Ishikawa (cell line): ENCODE data around the gene PLD1.

ENCODE experiments used
- CEBPB ChIP-seq: IDR thresholded peaks from 2 replicates; pipeline ENCODE4 v1.6.1; 2012
- CREB1 ChIP-seq: IDR thresholded peaks from 2 replicates; pipeline ENCODE4 v1.6.1; 2012; ENCODE audit warnings: low read depth
- EGR1 ChIP-seq: IDR thresholded peaks from 2 replicates; pipeline ENCODE4 v1.6.1; 2012
- EP300 ChIP-seq: IDR thresholded peaks from 2 replicates; pipeline ENCODE4 v1.6.1; 2012; ENCODE audit warnings: borderline replicate concordance
- FOXM1 ChIP-seq: IDR thresholded peaks from 2 replicates; pipeline ENCODE4 v1.6.1; 2012; ENCODE audit warnings: low read depth, borderline replicate concordance
- MAX ChIP-seq: IDR thresholded peaks from 2 replicates; pipeline ENCODE4 v1.6.1; 2012
- NFIC ChIP-seq: IDR thresholded peaks from 2 replicates; pipeline ENCODE4 v1.6.1; 2012
- RAD21 ChIP-seq: IDR thresholded peaks from 2 replicates; pipeline ENCODE4 v1.6.1; 2012; ENCODE audit warnings: low read depth
- TAF1 ChIP-seq: IDR thresholded peaks from 2 replicates; pipeline ENCODE4 v1.6.1; 2012; ENCODE audit warnings: low read depth, mild to moderate bottlenecking
- TCF12 ChIP-seq: IDR thresholded peaks from 2 replicates; pipeline ENCODE4 v1.6.1; 2012; ENCODE audit warnings: low read depth
- YY1 ChIP-seq: IDR thresholded peaks from 2 replicates; pipeline ENCODE4 v1.6.1; 2012; ENCODE audit warnings: low read depth
- TF ChIP-seq, protein P1 (sequence below): IDR thresholded peaks from 2 replicates; pipeline ENCODE4 v1.6.1; 2012
- TF ChIP-seq, protein P2 (sequence below): IDR thresholded peaks from 2 replicates; pipeline ENCODE4 v1.6.1; 2012; ENCODE audit warnings: low read depth, mild to moderate bottlenecking

DNA sequence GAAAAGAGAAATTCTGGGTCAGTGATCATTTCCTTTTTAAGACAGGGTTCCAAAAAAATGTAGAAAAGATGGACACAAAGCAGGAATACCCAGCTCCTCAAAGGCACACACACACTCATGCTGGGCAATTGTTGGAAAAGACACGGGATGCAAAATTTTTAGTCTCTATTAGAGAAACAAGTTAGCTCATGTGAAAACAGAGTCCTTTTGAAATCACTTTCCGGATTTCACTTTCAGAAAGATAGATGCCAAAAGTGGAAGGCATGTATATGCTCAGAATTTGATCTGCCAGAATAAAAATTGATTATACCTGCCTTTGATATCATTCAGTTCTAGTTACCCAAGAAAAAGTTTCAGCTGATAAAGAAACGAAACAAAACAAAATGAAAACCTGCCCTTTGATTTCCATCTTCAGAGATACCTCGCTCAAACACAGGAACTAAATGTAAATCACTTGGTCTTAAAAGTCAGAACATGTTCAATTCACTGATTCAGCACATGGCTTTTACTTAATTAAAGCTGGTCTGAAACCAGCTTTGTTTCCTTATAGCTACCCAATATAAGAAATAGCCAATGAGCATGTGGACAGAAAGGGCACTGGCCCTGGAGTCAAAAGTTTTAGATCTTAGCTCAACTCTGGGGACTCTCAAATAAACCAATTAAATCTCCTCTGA is 52.8 kb downstream of the PLD1 start:
- no peak for TF ChIP-seq CEBPB
- no peak for TF ChIP-seq FOXM1
- TF ChIP-seq EGR1 = no peak
- TF ChIP-seq CREB1 = no peak
- no peak for TF ChIP-seq RAD21
- TF ChIP-seq TAF1 = no peak
- TF ChIP-seq MAX = no peak
- no peak for TF ChIP-seq EP300
- TF ChIP-seq YY1 = no peak
- TF ChIP-seq NFIC = no peak
- TF ChIP-seq, protein P1, sequence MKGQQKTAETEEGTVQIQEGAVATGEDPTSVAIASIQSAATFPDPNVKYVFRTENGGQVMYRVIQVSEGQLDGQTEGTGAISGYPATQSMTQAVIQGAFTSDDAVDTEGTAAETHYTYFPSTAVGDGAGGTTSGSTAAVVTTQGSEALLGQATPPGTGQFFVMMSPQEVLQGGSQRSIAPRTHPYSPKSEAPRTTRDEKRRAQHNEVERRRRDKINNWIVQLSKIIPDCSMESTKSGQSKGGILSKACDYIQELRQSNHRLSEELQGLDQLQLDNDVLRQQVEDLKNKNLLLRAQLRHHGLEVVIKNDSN = no peak
- TF ChIP-seq, protein P2, sequence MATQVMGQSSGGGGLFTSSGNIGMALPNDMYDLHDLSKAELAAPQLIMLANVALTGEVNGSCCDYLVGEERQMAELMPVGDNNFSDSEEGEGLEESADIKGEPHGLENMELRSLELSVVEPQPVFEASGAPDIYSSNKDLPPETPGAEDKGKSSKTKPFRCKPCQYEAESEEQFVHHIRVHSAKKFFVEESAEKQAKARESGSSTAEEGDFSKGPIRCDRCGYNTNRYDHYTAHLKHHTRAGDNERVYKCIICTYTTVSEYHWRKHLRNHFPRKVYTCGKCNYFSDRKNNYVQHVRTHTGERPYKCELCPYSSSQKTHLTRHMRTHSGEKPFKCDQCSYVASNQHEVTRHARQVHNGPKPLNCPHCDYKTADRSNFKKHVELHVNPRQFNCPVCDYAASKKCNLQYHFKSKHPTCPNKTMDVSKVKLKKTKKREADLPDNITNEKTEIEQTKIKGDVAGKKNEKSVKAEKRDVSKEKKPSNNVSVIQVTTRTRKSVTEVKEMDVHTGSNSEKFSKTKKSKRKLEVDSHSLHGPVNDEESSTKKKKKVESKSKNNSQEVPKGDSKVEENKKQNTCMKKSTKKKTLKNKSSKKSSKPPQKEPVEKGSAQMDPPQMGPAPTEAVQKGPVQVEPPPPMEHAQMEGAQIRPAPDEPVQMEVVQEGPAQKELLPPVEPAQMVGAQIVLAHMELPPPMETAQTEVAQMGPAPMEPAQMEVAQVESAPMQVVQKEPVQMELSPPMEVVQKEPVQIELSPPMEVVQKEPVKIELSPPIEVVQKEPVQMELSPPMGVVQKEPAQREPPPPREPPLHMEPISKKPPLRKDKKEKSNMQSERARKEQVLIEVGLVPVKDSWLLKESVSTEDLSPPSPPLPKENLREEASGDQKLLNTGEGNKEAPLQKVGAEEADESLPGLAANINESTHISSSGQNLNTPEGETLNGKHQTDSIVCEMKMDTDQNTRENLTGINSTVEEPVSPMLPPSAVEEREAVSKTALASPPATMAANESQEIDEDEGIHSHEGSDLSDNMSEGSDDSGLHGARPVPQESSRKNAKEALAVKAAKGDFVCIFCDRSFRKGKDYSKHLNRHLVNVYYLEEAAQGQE = no peak
- no peak for TF ChIP-seq TCF12
